Neural cell (in vitro differentiated cells): ENCODE results near the gene WNT16. TPM values are rescaled to one million over a fixed set of nuclear protein-coding genes. Genes with fewer than 3 reads are reported as not detected.

Experiments
- H2AFZ ChIP-seq: fragments of 200-600, 300-800 bp; sonication (generic), shearing (Covaris generic); 2 replicates; pipeline ENCODE4 v1.6.0; 2014; ENCODE audit warnings: low read depth, mild to moderate bottlenecking, antibody characterized with exemption, low read length, moderate library complexity
- H3F3A ChIP-seq: fragments of 200-600 bp; shearing (Covaris generic); 2 replicates; pipeline ENCODE4 v1.6.1; 2016; ENCODE audit warnings: mild to moderate bottlenecking, moderate library complexity, mixed read lengths, antibody characterized with exemption, low read length; ENCODE audit not compliant: insufficient read depth, poor library complexity, severe bottlenecking
- H3K27ac ChIP-seq: fragments of 200-600, 300-800 bp; sonication (generic), shearing (Covaris generic); 2 replicates; pipeline ENCODE4 v1.5.1; 2014; ENCODE audit warnings: mild to moderate bottlenecking, low read length, moderate library complexity
- H3K27me3 ChIP-seq: fragments of 300-800, 200-600 bp; sonication (generic), shearing (Covaris generic); 2 replicates; pipeline ENCODE4 v1.6.0; 2014; ENCODE audit warnings: mild to moderate bottlenecking, low read depth, low read length, moderate library complexity; ENCODE audit not compliant: insufficient read depth
- H3K36me3 ChIP-seq: fragments of 300-800, 200-600 bp; sonication (generic), shearing (Covaris generic); 2 replicates; pipeline ENCODE4 v1.5.1; 2014; ENCODE audit warnings: mild to moderate bottlenecking, antibody characterized with exemption, low read length, moderate library complexity; ENCODE audit not compliant: insufficient read depth
- H3K4me2 ChIP-seq: fragments of 300-800, 200-600 bp; sonication (generic), shearing (Covaris generic); 2 replicates; pipeline ENCODE4 v1.6.0; 2014; ENCODE audit warnings: mild to moderate bottlenecking, low read length
- H3K4me3 ChIP-seq: fragments of 300-800, 200-600 bp; sonication (generic), shearing (Covaris generic); 2 replicates; pipeline ENCODE4 v1.5.1; 2014; ENCODE audit warnings: mild to moderate bottlenecking, low read length, moderate library complexity
- H3K79me2 ChIP-seq: fragments of 200-600 bp; shearing (Covaris generic); replicated peaks from 2 replicates; pipeline ENCODE4 v1.6.0; 2014; ENCODE audit warnings: mild to moderate bottlenecking, low read length, moderate library complexity; ENCODE audit not compliant: insufficient read depth
- H3K9ac ChIP-seq: fragments of 300-800, 200-600 bp; sonication (generic), shearing (Covaris generic); 2 replicates; pipeline ENCODE4 v1.6.1; 2016; ENCODE audit warnings: mild to moderate bottlenecking, low read length, mixed read lengths
- H3K9me2 ChIP-seq: fragments of 200-600 bp; shearing (Covaris generic); 2 replicates; pipeline ENCODE4 v1.6.1; 2016; ENCODE audit warnings: mild to moderate bottlenecking, low read length, mixed read lengths; ENCODE audit not compliant: insufficient read depth
- H3K9me3 ChIP-seq: fragments of 200-600, 300-800 bp; sonication (generic), shearing (Covaris generic); 2 replicates; pipeline ENCODE4 v1.6.1; 2016; ENCODE audit warnings: mild to moderate bottlenecking, mixed run types, low read length, moderate library complexity, mixed read lengths
- H4K20me1 ChIP-seq: fragments of 200-600 bp; shearing (Covaris generic); 2 replicates; pipeline ENCODE4 v1.6.1; 2016; ENCODE audit warnings: mild to moderate bottlenecking, mixed run types; ENCODE audit not compliant: insufficient read depth
- EP300 ChIP-seq: fragments of 450-650 bp; conservative IDR thresholded peaks from 2 replicates; pipeline ENCODE4 v1.6.1; 2014; ENCODE audit warnings: antibody characterized with exemption, mild to moderate bottlenecking, moderate library complexity; ENCODE audit not compliant: poor library complexity, severe bottlenecking
- EZH2 ChIP-seq: fragments of 200-600, 300-800 bp; shearing (Covaris generic), sonication (generic); IDR thresholded peaks from 2 replicates; pipeline ENCODE4 v1.6.1; 2014; ENCODE audit warnings: antibody characterized with exemption, low read length, borderline replicate concordance, mild to moderate bottlenecking; ENCODE audit not compliant: insufficient read depth, poor library complexity, severe bottlenecking
- MXI1 ChIP-seq: fragments of 450-650 bp; conservative IDR thresholded peaks from 2 replicates; pipeline ENCODE4 v1.6.1; 2014; ENCODE audit warnings: antibody characterized with exemption, mild to moderate bottlenecking; ENCODE audit not compliant: poor library complexity, severe bottlenecking
- POLR2AphosphoS5 ChIP-seq: IDR thresholded peaks from 2 replicates; pipeline ENCODE4 v1.6.1; 2012
- RAD21 ChIP-seq: fragments of 450-650 bp; conservative IDR thresholded peaks from 2 replicates; pipeline ENCODE4 v1.6.1; 2014; ENCODE audit warnings: antibody characterized with exemption, mild to moderate bottlenecking, moderate library complexity
- REST ChIP-seq: IDR thresholded peaks from 2 replicates; pipeline ENCODE4 v1.6.1; 2012; ENCODE audit warnings: borderline replicate concordance
- SMC3 ChIP-seq: fragments of 450-650 bp; conservative IDR thresholded peaks from 2 replicates; pipeline ENCODE4 v1.6.1; 2014; ENCODE audit warnings: antibody characterized with exemption, mild to moderate bottlenecking, moderate library complexity; ENCODE audit not compliant: poor library complexity
- TAF1 ChIP-seq: IDR thresholded peaks from 2 replicates; pipeline ENCODE4 v1.6.1; 2012; ENCODE audit warnings: low read depth
- polyA plus RNA-seq: library from polyadenylated mRNA; depleted of rRNA; stranded (reverse); fragments of >200 nt; gene quantifications from 2 replicates; pipeline ENCODE4 v1.2.3, GENCODE V29; 2014
- TF ChIP-seq, protein P1 (sequence below): fragments of 450-650 bp; IDR thresholded peaks from 2 replicates; pipeline ENCODE4 v1.5.1; 2014; ENCODE audit warnings: antibody characterized with exemption, mild to moderate bottlenecking, moderate library complexity; ENCODE audit not compliant: poor library complexity, severe bottlenecking

Gene WNT16
- polyA plus RNA-seq, 1 donor from 2014 or later, result not detected

- TF ChIP-seq TAF1 (no peak), RAD21 (no peak), SMC3 (no peak), MXI1 (no peak), EZH2 (no peak), EP300 (no peak), POLR2AphosphoS5 (no peak), REST (no peak)
- TF ChIP-seq, protein P1, sequence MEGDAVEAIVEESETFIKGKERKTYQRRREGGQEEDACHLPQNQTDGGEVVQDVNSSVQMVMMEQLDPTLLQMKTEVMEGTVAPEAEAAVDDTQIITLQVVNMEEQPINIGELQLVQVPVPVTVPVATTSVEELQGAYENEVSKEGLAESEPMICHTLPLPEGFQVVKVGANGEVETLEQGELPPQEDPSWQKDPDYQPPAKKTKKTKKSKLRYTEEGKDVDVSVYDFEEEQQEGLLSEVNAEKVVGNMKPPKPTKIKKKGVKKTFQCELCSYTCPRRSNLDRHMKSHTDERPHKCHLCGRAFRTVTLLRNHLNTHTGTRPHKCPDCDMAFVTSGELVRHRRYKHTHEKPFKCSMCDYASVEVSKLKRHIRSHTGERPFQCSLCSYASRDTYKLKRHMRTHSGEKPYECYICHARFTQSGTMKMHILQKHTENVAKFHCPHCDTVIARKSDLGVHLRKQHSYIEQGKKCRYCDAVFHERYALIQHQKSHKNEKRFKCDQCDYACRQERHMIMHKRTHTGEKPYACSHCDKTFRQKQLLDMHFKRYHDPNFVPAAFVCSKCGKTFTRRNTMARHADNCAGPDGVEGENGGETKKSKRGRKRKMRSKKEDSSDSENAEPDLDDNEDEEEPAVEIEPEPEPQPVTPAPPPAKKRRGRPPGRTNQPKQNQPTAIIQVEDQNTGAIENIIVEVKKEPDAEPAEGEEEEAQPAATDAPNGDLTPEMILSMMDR, result no peak
- Histone ChIP-seq H3K9me3 (no peaks in the 10 kb centered on the region), H3K9ac (no peak overlapping the region), H3K36me3 (no peaks in the 10 kb centered on the region), H3K9me2 (no peaks in the 10 kb centered on the region), H3K27ac (no peak overlapping the region), H2AFZ (no peak overlapping the region), H3K4me3 (no peak overlapping the region), H4K20me1 (no peaks in the 10 kb centered on the region), H3K4me2 (no peak overlapping the region), H3K79me2 (no peaks in the 10 kb centered on the region), H3K27me3 (no peaks in the 10 kb centered on the region), H3F3A (no peaks in the 10 kb centered on the region)
These were observed 26.8 kb downstream of the WNT16 start for GRCh38 chr7:121355574-121355973.

DNA sequence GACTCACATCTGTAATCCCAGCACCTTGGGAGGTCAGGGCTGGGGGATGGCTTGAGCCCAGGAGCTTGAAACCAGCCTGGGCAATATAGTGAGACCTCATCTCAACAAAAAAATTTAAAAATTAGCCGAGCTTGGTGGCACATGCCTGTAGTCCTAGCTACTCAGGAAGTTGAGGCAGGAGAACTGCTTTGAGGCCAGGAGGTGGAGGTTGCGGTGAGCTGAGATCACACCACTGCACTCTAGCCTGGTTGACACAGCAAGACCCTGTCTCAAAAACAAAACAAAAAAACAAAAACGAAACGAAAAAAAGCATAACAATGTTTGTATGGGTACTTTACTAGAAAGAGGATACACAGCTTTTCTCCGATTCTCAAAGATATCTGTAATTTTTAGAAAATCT lies 31.8 kb downstream of the WNT16 start:
- Histone ChIP-seq H3K36me3 (no peaks in the 10 kb centered on the region), H4K20me1 (no peaks in the 10 kb centered on the region), H3K27me3 (no peaks in the 10 kb centered on the region), H3K9ac (no peak overlapping the region), H3K4me3 (no peak overlapping the region), H3K27ac (no peak overlapping the region), H3K79me2 (no peaks in the 10 kb centered on the region), H3K9me3 (no peaks in the 10 kb centered on the region), H2AFZ (no peak overlapping the region), H3F3A (no peaks in the 10 kb centered on the region), H3K9me2 (no peaks in the 10 kb centered on the region), H3K4me2 (no peak overlapping the region)
- TF ChIP-seq EZH2 (no peak), SMC3 (no peak), TAF1 (no peak), POLR2AphosphoS5 (no peak), MXI1 (no peak), RAD21 (no peak), REST (no peak), EP300 (no peak)
- TF ChIP-seq, protein P1, result no peak
